SK-N-SH treated with all-trans-retinoic acid at 6 μM for 48 hours (cell line): ENCODE results near the gene CXCL5.

Source experiments
- ATAC-seq: fragments of 200-7000 bp; cut with Tn5 transposase; 3 replicates; pipeline ENCODE4 v1.9.1; 2020; ENCODE audit warnings: mild to moderate bottlenecking, moderate library complexity
- ARNTL ChIP-seq: fragments of 450-650 bp; formaldehyde crosslinking; IDR thresholded peaks from 2 replicates; pipeline ENCODE4 v1.5.0; 2020; ENCODE audit warnings: low read depth, mild to moderate bottlenecking, moderate library complexity, borderline replicate concordance
- BACH2 ChIP-seq: fragments of 250-450 bp; sonication (Bioruptor Pico); IDR thresholded peaks from 2 replicates; pipeline ENCODE4 v1.9.0; 2021; ENCODE audit warnings: mild to moderate bottlenecking, borderline replicate concordance
- CSDC2 ChIP-seq: fragments of 250-450 bp; sonication (Bioruptor Pico); IDR thresholded peaks from 2 replicates; pipeline ENCODE4 v1.5.0; 2020; ENCODE audit warnings: mild to moderate bottlenecking, moderate library complexity
- ESRRG ChIP-seq: fragments of 250-450 bp; sonication (Bioruptor Pico); IDR thresholded peaks from 2 replicates; pipeline ENCODE4 v1.6.1; 2021; ENCODE audit warnings: mild to moderate bottlenecking
- GLIS3 ChIP-seq: fragments of 250-450 bp; sonication (Bioruptor Pico); IDR thresholded peaks from 2 replicates; pipeline ENCODE4 v1.5.0; 2020; ENCODE audit warnings: mild to moderate bottlenecking, moderate library complexity
- ISL1 ChIP-seq: fragments of 250-450 bp; sonication (Bioruptor Pico); IDR thresholded peaks from 2 replicates; pipeline ENCODE4 v2.1.2; 2022; ENCODE audit warnings: mild to moderate bottlenecking, moderate library complexity
- PPARA ChIP-seq: fragments of 250-450 bp; sonication (Bioruptor Pico); IDR thresholded peaks from 2 replicates; pipeline ENCODE4 v1.5.0; 2020; ENCODE audit warnings: mild to moderate bottlenecking, borderline replicate concordance
- RARB ChIP-seq: fragments of 250-450 bp; sonication (Bioruptor Pico); IDR thresholded peaks from 2 replicates; pipeline ENCODE4 v1.8.0; 2021; ENCODE audit warnings: mild to moderate bottlenecking, moderate library complexity
- SNAI2 ChIP-seq: fragments of 250-450 bp; sonication (Bioruptor Pico); IDR thresholded peaks from 2 replicates; pipeline ENCODE4 v1.5.0; 2020; ENCODE audit warnings: mild to moderate bottlenecking, moderate library complexity
- TCF4 ChIP-seq: fragments of 250-450 bp; sonication (Bioruptor Pico); IDR thresholded peaks from 2 replicates; pipeline ENCODE4 v1.8.0; 2021; ENCODE audit warnings: mild to moderate bottlenecking, moderate library complexity, borderline replicate concordance
- TOX ChIP-seq: fragments of 250-450 bp; sonication (Bioruptor Pico); IDR thresholded peaks from 2 replicates; pipeline ENCODE4 v1.8.0; 2021; ENCODE audit warnings: mild to moderate bottlenecking, moderate library complexity, borderline replicate concordance
- ZC3H10 ChIP-seq: fragments of 250-450 bp; sonication (Bioruptor Pico); IDR thresholded peaks from 2 replicates; pipeline ENCODE4 v1.5.1; 2021; ENCODE audit warnings: mild to moderate bottlenecking, moderate library complexity
- ZFP3 ChIP-seq: fragments of 250-450 bp; sonication (Bioruptor Pico); IDR thresholded peaks from 2 replicates; pipeline ENCODE4 v1.5.0; 2020; ENCODE audit warnings: mild to moderate bottlenecking, moderate library complexity
- ZFP30 ChIP-seq: fragments of 450-650 bp; formaldehyde crosslinking; IDR thresholded peaks from 2 replicates; pipeline ENCODE4 v1.5.0; 2022; ENCODE audit warnings: mild to moderate bottlenecking, moderate library complexity
- ZNF565 ChIP-seq: fragments of 450-650 bp; formaldehyde crosslinking; conservative IDR thresholded peaks from 2 replicates; pipeline ENCODE4 v1.5.0; 2020; ENCODE audit warnings: low read depth, mild to moderate bottlenecking, moderate library complexity
- ZNF70 ChIP-seq: fragments of 450-650 bp; formaldehyde crosslinking; IDR thresholded peaks from 2 replicates; pipeline ENCODE4 v1.5.0; 2020; ENCODE audit warnings: mild to moderate bottlenecking, moderate library complexity
- ZNF8 ChIP-seq: fragments of 450-650 bp; formaldehyde crosslinking; IDR thresholded peaks from 2 replicates; pipeline ENCODE4 v1.5.0; 2020; ENCODE audit warnings: mild to moderate bottlenecking, moderate library complexity
- TF ChIP-seq, protein P1 (sequence below): fragments of 250-450 bp; sonication (Bioruptor Pico); IDR thresholded peaks from 2 replicates; pipeline ENCODE4 v1.8.0; 2020; ENCODE audit warnings: mild to moderate bottlenecking, moderate library complexity, borderline replicate concordance
- TF ChIP-seq, protein P2 (sequence below): fragments of 250-450 bp; sonication (Bioruptor Pico); IDR thresholded peaks from 2 replicates; pipeline ENCODE4 v1.5.1; 2021; ENCODE audit warnings: mild to moderate bottlenecking, moderate library complexity
- TF ChIP-seq, protein P3 (sequence below): fragments of 250-450 bp; sonication (Bioruptor Pico); IDR thresholded peaks from 2 replicates; pipeline ENCODE4 v1.5.1; 2020; ENCODE audit warnings: low read depth, mild to moderate bottlenecking, moderate library complexity
- TF ChIP-seq, protein P4 (sequence below): fragments of 250-450 bp; sonication (Bioruptor Pico); IDR thresholded peaks from 2 replicates; pipeline ENCODE4 v1.5.0; 2020; ENCODE audit warnings: mild to moderate bottlenecking, moderate library complexity
- TF ChIP-seq, protein P5 (sequence below): fragments of 250-450 bp; sonication (Bioruptor Pico); IDR thresholded peaks from 2 replicates; pipeline ENCODE4 v1.8.0; 2021; ENCODE audit warnings: low read depth, mild to moderate bottlenecking, moderate library complexity, borderline replicate concordance

CXCL5 gene

DNA sequence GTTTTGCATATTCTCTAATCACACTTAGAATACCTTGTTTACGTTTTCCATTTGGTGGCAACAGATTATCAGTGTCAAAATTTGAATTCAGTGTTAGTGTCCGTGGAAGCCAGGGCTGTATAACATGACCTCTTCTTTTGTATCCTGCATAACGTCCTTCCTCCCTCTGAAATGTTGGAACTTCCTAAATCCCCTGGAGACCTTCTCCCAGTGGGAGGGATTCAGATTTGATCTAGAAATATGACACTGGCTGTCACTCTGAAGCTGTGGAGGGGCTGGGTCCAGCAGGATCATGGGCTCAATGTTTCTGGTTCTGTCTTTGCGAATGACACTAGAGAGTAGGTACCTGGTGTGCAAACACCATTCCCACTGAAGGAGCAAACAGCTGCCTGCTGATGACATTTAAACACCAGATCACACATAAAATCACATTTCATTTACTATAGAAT, 40.9 kb upstream of the CXCL5 start (continued):
- TF ChIP-seq, protein P1, sequence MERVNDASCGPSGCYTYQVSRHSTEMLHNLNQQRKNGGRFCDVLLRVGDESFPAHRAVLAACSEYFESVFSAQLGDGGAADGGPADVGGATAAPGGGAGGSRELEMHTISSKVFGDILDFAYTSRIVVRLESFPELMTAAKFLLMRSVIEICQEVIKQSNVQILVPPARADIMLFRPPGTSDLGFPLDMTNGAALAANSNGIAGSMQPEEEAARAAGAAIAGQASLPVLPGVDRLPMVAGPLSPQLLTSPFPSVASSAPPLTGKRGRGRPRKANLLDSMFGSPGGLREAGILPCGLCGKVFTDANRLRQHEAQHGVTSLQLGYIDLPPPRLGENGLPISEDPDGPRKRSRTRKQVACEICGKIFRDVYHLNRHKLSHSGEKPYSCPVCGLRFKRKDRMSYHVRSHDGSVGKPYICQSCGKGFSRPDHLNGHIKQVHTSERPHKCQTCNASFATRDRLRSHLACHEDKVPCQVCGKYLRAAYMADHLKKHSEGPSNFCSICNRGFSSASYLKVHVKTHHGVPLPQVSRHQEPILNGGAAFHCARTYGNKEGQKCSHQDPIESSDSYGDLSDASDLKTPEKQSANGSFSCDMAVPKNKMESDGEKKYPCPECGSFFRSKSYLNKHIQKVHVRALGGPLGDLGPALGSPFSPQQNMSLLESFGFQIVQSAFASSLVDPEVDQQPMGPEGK (CRISPR knock-in tag) = no peak
- TF ChIP-seq, protein P2, sequence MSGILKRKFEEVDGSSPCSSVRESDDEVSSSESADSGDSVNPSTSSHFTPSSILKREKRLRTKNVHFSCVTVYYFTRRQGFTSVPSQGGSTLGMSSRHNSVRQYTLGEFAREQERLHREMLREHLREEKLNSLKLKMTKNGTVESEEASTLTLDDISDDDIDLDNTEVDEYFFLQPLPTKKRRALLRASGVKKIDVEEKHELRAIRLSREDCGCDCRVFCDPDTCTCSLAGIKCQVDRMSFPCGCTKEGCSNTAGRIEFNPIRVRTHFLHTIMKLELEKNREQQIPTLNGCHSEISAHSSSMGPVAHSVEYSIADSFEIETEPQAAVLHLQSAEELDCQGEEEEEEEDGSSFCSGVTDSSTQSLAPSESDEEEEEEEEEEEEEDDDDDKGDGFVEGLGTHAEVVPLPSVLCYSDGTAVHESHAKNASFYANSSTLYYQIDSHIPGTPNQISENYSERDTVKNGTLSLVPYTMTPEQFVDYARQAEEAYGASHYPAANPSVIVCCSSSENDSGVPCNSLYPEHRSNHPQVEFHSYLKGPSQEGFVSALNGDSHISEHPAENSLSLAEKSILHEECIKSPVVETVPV (CRISPR knock-in tag) = no peak
- TF ChIP-seq ZC3H10 (CRISPR knock-in tag) = no peak

DNA sequence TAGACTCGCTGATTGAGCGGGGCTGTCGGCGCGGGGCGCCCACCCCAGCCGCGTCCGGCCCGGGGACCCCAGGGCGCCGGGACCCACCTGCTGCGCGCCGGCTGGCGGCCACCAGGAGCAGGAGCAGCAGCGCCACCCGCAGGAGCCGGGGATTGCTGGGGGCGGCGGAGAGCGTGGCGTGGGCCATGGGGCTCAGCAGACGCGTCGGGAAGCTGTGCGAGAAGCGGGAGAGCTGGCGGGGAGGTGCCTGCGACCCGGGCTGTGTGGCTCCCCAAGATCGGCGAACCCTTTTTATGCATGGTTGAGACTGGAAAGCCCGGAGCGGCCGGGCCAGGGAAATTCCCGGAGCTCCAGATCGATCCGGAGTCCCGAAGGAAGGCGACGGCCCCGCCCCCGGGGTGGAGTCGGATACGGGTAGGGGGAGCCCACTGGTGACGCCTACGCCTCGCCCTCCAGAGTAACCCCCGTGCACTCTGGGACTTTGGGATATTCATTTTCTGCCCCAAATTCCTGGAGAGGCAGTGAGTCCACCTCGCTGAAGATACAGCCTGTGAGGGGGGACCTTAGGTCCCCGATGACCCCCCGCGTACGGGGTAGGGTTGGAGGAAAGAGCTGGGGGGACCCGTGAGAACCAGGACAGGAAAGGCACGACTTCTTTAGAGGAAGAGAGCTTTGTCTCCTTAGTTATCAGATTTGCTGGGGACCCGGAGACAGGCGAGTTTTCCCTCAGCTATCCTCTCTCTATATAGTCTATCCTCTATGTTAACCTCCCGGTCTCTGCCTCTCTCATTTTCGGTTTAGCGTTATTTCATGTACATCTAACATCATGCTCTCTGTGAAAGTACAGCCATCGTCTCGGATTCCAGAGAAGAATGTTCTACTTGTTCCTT, 40.2 kb upstream of the CXCL5 start, which contains the start of gene CXCL3:
Gene CXCL3, minus strand, starts transcription at position 265 of the 890 bp plus-strand sequence. Its CDS starts 78 bp downstream, at position 187.
- TF ChIP-seq ZC3H10 (CRISPR knock-in tag) (no peak), ARNTL (CRISPR knock-in tag) (no peak), ZFP30 (no peak), BACH2 (no peak), ZFP3 (no peak), RARB (CRISPR knock-in tag) (no peak), SNAI2 (CRISPR knock-in tag) (no peak), ISL1 (CRISPR knock-in tag) (no peak), ESRRG (CRISPR knock-in tag) (no peak), CSDC2 (CRISPR knock-in tag) (no peak), GLIS3 (CRISPR knock-in tag) (no peak), ZNF565 (CRISPR knock-in tag) (no peak), TOX (CRISPR knock-in tag) (no peak), ZNF70 (CRISPR knock-in tag) (no peak), TCF4 (CRISPR knock-in tag) (no peak)
- TF ChIP-seq, protein P3, sequence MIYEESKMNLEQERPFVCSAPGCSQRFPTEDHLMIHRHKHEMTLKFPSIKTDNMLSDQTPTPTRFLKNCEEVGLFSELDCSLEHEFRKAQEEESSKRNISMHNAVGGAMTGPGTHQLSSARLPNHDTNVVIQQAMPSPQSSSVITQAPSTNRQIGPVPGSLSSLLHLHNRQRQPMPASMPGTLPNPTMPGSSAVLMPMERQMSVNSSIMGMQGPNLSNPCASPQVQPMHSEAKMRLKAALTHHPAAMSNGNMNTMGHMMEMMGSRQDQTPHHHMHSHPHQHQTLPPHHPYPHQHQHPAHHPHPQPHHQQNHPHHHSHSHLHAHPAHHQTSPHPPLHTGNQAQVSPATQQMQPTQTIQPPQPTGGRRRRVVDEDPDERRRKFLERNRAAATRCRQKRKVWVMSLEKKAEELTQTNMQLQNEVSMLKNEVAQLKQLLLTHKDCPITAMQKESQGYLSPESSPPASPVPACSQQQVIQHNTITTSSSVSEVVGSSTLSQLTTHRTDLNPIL (CRISPR knock-in tag) = no peak
- TF ChIP-seq, protein P2 (CRISPR knock-in tag) = no peak
- TF ChIP-seq, protein P4, sequence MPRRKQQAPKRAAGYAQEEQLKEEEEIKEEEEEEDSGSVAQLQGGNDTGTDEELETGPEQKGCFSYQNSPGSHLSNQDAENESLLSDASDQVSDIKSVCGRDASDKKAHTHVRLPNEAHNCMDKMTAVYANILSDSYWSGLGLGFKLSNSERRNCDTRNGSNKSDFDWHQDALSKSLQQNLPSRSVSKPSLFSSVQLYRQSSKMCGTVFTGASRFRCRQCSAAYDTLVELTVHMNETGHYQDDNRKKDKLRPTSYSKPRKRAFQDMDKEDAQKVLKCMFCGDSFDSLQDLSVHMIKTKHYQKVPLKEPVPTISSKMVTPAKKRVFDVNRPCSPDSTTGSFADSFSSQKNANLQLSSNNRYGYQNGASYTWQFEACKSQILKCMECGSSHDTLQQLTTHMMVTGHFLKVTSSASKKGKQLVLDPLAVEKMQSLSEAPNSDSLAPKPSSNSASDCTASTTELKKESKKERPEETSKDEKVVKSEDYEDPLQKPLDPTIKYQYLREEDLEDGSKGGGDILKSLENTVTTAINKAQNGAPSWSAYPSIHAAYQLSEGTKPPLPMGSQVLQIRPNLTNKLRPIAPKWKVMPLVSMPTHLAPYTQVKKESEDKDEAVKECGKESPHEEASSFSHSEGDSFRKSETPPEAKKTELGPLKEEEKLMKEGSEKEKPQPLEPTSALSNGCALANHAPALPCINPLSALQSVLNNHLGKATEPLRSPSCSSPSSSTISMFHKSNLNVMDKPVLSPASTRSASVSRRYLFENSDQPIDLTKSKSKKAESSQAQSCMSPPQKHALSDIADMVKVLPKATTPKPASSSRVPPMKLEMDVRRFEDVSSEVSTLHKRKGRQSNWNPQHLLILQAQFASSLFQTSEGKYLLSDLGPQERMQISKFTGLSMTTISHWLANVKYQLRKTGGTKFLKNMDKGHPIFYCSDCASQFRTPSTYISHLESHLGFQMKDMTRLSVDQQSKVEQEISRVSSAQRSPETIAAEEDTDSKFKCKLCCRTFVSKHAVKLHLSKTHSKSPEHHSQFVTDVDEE (CRISPR knock-in tag) = no peak
- ATAC-seq = peak; percentile 88

DNA sequence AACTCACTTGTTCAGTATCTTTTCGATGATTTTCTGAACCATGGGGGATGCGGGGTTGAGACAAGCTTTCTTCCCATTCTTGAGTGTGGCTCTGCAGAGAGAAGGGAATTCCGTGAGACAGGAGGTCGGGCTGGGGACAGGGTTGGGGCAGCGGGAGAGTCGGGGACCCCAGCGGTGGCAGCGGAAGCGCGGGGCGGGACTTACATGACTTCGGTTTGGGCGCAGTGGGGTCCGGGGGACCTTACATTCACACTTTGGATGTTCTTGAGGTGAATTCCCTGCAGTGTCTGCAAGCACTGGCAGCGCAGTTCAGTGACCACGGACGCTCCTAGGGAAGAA, 39.6 kb upstream of the CXCL5 start:
- no peak for ATAC-seq
- TF ChIP-seq, protein P5, sequence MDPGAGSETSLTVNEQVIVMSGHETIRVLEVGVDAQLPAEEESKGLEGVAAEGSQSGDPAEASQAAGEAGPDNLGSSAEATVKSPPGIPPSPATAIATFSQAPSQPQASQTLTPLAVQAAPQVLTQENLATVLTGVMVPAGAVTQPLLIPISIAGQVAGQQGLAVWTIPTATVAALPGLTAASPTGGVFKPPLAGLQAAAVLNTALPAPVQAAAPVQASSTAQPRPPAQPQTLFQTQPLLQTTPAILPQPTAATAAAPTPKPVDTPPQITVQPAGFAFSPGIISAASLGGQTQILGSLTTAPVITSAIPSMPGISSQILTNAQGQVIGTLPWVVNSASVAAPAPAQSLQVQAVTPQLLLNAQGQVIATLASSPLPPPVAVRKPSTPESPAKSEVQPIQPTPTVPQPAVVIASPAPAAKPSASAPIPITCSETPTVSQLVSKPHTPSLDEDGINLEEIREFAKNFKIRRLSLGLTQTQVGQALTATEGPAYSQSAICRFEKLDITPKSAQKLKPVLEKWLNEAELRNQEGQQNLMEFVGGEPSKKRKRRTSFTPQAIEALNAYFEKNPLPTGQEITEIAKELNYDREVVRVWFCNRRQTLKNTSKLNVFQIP (CRISPR knock-in tag) = no peak
- TF ChIP-seq, protein P4 (CRISPR knock-in tag) = no peak
- TF ChIP-seq ZNF8 (no peak), CSDC2 (CRISPR knock-in tag) (no peak), TOX (CRISPR knock-in tag) (no peak), ZFP30 (no peak), GLIS3 (CRISPR knock-in tag) (no peak), PPARA (CRISPR knock-in tag) (no peak)
- TF ChIP-seq, protein P2 (CRISPR knock-in tag) = no peak
